ENCODE measurements around the gene MRPL40.

The MRPL40 gene

DNA sequence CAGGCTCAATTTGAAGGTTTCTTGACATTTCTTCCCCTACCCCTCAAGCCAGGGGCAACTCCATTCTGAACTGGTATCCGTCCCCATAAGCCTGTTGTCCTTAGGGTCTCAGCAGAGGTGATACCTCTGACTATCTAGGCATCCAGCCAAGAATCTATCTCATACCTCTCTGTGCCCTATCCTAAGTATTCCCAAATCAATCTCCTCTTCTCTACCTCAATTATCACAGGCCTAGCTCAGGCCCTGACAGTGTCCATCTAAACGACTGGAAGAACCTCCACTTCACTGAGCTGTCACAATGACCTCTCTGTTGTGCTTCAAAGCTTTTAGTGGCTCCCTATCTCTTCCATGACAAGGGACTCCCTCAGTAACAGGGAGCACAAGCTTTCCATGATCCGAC is 27.7 kb upstream of the MRPL40 start:
- no peak overlapping the region for H3K27ac ChIP-seq
- no peaks in the 10 kb centered on the region for H3K27me3 ChIP-seq
- H3K9me3 ChIP-seq (replicated peaks in 1 of 11) = no peaks in the 10 kb centered on the region
- H3K9ac ChIP-seq = no peak overlapping the region
- no peak for TF ChIP-seq Cebpa-rat (IDR thresholded peaks at IDR 0.05)
- peaks cover 86 to 98% (median 92%) of the 10 kb centered on the region in 11 experiments for H3K36me3 ChIP-seq
- peaks cover 0 to 54% (median 12%) of the 10 kb centered on the region in 11 experiments; a peak in 15 of 22 replicates for H4K20me1 ChIP-seq
- H3K4me1 ChIP-seq = no peaks in the 10 kb centered on the region
- H3K4me2 ChIP-seq = no peak overlapping the region
- no peak overlapping the region for H3K4me3 ChIP-seq

DNA sequence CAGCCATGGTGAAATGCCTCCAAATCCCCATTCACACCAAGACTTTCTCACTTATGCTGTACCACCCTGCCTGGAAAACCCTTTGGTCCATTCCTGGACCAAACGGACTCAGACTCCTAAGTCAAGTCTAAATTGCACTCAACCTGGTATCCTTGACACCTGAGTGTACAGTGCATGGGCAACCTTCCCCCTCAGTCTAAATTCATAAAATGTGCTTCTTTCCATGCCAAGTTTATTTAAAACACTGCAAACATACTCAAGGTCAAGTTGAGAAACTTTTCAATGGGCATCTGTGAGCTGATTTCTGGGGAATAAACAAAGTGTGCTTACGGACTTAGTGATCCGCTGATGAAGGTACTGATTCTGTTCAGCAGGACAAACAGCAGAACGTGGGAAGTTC is 27.2 kb upstream of the MRPL40 start:
- Histone ChIP-seq H3K27me3 (no peaks in the 10 kb centered on the region), H3K27ac (no peak overlapping the region)

DNA sequence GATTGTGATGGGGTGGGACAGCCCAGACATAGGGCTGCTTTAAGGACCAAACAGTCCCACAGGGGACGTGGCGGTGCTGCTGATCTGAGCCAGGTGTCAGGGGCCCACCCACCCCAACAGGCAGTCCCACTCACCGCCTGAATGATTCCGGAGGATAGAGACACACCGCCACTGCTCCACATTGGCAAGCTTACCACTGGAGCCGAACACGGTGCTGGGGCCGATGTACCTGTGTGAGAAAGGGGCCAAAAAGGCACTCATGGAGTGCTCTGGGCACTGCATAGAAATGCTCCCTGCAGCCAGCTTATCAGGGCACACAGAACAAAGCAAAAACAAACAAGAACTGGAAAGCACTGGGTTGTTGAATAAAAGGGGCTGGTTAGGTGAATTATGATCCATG is 26.7 kb upstream of the MRPL40 start:
- Histone ChIP-seq H3K9me3 (replicated peaks in 1 of 11) (no peaks in the 10 kb centered on the region), H3K36me3 (peaks cover 87 to 98% (median 92%) of the 10 kb centered on the region in 11 experiments), H3K4me2 (no peak overlapping the region), H3K9ac (no peak overlapping the region), H3K27ac (no peak overlapping the region), H3K4me3 (no peak overlapping the region), H4K20me1 (peaks cover 5 to 63% (median 22%) of the 10 kb centered on the region in 11 experiments; a peak in 18 of 22 replicates), H3K27me3 (no peaks in the 10 kb centered on the region), H3K4me1 (no peaks in the 10 kb centered on the region)
- no peak for TF ChIP-seq Cebpa-rat (IDR thresholded peaks at IDR 0.05)

More for the DNA sequence above, 27.2 kb upstream of the MRPL40 start:
- Histone ChIP-seq H3K9me3 (replicated peaks in 1 of 11) (no peaks in the 10 kb centered on the region), H4K20me1 (peaks cover 3 to 58% (median 16%) of the 10 kb centered on the region in 11 experiments; a peak in 17 of 22 replicates), H3K4me3 (no peak overlapping the region), H3K4me2 (no peak overlapping the region), H3K4me1 (no peaks in the 10 kb centered on the region), H3K36me3 (peaks cover 86 to 98% (median 92%) of the 10 kb centered on the region in 11 experiments), H3K9ac (no peak overlapping the region)
- TF ChIP-seq Cebpa-rat (IDR thresholded peaks at IDR 0.05) = no peak

DNA sequence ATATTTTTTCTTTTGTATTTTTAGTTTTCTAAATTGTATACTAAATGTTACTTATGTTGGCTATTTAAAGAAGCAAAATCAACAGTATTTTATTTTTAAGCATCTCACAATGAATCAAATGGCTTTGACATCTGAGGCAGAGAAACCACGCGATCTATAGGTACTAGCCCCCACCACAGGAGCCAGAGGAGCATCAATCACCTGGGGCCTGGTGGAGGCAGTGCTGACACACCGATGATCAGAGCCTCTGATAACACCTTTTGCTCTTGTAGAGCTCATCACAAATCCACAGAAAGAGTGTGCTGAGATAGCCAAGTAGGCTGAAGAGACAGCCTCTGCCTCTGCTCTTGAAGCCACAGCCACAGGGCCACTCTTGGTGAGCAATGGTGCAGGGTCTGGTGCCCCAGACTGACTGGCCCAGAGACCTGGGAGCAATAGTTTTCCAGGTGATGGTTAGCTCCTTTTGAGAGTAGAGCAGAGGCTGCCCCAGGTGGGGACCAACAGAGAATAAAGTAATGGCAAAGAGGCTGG is 26.0 kb upstream of the MRPL40 start:
- Histone ChIP-seq H3K27ac (no peak overlapping the region), H3K4me1 (no peaks in the 10 kb centered on the region), H3K4me3 (no peak overlapping the region), H3K36me3 (peaks cover 87 to 98% (median 92%) of the 10 kb centered on the region in 11 experiments), H3K4me2 (no peak overlapping the region), H3K27me3 (no peaks in the 10 kb centered on the region), H3K9ac (no peak overlapping the region), H4K20me1 (peaks cover 12 to 70% (median 29%) of the 10 kb centered on the region in 11 experiments), H3K9me3 (replicated peaks in 1 of 11) (no peaks in the 10 kb centered on the region)
- TF ChIP-seq Cebpa-rat (IDR thresholded peaks at IDR 0.05) = no peak

DNA sequence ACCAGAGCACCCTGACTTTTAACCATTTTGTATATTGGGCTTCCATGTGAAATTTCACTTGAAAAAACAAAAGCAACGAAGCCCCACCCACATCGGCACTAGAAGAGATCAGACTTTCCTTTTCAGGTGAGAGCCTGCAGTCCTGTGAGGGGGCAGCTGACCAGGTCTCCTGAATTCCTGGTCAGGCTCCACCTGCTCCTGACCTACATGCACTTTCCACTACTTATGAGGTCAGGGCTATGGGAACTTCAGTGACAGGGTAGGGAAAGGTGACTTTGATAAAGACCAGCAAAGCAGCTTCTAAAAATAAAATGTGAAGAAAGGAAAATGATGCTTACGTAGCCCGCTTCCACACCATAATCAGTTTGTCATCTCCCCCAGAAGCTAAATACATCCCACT is 25.5 kb upstream of the MRPL40 start:
- peaks cover 17 to 71% (median 34%) of the 10 kb centered on the region in 11 experiments for H4K20me1 ChIP-seq
- no peak overlapping the region for H3K4me3 ChIP-seq
- H3K36me3 ChIP-seq = peaks cover 85 to 98% (median 92%) of the 10 kb centered on the region in 11 experiments
- H3K27me3 ChIP-seq = no peaks in the 10 kb centered on the region
- no peak for TF ChIP-seq Cebpa-rat (IDR thresholded peaks at IDR 0.05)
- no peaks in the 10 kb centered on the region for H3K9me3 ChIP-seq (replicated peaks in 1 of 11)
- no peak overlapping the region for H3K27ac ChIP-seq
- no peak overlapping the region for H3K9ac ChIP-seq
- no peak overlapping the region for H3K4me2 ChIP-seq
- H3K4me1 ChIP-seq = no peaks in the 10 kb centered on the region

DNA sequence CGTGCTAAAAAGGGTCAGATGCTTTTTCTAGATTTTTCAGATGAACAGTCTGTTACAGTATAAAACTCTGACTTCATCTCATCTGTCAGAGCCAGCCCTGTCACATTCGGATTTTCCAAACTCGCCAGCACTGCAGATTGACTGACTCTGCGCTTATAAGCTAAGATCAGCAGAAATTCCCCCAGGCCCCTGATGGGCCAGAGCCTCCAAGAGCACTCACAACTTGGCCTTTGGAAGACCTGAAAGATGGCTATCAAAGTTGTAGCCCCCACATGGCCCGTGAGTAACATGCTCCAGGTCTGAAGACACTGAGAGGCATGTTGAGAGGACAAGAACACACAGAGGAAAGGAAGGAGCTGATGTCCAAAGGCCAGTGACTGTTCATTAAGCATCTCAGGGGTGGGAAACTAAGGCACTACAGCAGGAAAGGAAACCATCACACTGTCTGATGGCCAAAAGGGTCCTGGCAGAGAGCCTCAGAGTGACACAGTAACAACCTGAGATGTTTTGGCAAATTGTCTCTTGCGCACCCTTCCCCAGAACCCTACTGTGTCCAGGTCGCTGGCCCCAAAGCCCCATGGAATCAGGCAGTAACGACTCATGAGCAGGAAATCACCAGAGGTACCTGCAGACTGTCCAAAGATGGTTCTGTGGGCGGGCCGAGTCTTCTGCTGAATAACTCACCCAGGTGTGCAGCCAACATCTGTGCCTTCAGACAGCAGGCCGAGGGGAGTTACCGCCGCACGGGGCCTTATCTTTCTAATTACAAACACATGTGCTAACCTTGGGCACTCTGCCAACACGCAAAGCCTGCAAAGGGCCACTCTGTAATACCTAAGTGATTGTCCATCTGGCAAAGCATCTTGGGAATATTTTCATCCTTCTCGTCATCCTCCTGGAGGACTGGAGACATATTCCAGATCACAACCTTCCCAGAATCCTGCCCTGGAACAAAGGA is 24.4 kb upstream of the MRPL40 start:
- H3K4me1 ChIP-seq = peaks cover 0 to 4% (median 0%) of the 10 kb centered on the region in 10 experiments; a peak in 5 of 20 replicates
- H3K36me3 ChIP-seq = peaks cover 78 to 98% (median 90%) of the 10 kb centered on the region in 11 experiments
- H4K20me1 ChIP-seq = peaks cover 28 to 80% (median 44%) of the 10 kb centered on the region in 11 experiments
- no peak overlapping the region for H3K4me2 ChIP-seq
- no peak overlapping the region for H3K27ac ChIP-seq
- no peaks in the 10 kb centered on the region for H3K27me3 ChIP-seq
- no peak for TF ChIP-seq Cebpa-rat (IDR thresholded peaks at IDR 0.05)
- H3K4me3 ChIP-seq = no peak overlapping the region
- 0 out of 22 replicates have a peak overlapping the region, but pooled peaks of 1 of the 11 experiments have one; percentile 11 for H3K9ac ChIP-seq
- no peaks in the 10 kb centered on the region for H3K9me3 ChIP-seq (replicated peaks in 1 of 11)

DNA sequence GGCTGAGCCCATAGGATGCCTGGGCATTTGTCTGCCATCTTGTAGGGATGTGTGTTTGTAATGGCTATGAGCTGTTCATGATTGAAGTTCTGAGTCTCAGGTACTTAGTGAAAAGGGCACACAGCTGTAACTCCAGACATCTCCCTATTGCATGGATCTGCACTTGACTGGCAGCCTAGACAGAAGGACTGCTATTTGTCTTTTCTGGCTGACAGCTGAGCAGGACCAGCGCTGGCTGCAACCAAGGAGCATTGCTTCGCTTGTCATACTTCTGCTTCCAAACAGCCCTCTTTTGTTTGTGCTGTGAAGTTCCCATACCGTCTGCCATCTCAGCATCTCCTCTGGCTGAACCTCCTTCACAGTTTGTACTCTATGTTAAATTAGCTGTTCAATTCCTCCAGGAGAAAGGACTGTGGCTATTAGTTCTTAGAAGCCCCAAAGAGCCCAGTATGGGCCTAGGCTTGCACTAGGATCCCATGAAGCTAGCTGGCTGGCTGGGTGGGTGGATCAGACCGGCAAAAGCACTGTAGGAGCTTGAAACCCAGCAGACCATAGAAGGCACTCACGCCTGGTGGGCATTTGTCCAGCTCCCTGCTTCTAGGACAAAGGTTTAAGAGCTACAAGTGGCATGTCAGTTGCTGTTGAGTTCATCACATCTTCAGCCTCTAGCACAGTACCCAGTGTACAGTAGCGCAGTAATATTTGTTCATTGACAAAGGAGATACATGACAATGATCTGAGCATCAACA is 21.2 kb upstream of the MRPL40 start:
- Histone ChIP-seq H3K4me2 (no peak overlapping the region), H3K9me3 (replicated peaks in 1 of 11) (peaks cover 0 to under 1% (median 0%) of the 10 kb centered on the region in 11 experiments; a peak in 2 of 22 replicates), H3K9ac (no peak overlapping the region; a peak in 1 of 22 replicates), H3K4me3 (no peak overlapping the region), H3K27ac (no peak overlapping the region), H3K4me1 (peaks cover 0 to 9% (median 0%) of the 10 kb centered on the region in 10 experiments; a peak in 5 of 20 replicates), H3K27me3 (no peaks in the 10 kb centered on the region), H3K36me3 (peaks cover 53 to 84% (median 75%) of the 10 kb centered on the region in 11 experiments), H4K20me1 (peaks cover 53 to 96% (median 75%) of the 10 kb centered on the region in 11 experiments)
- no peak for TF ChIP-seq Cebpa-rat (IDR thresholded peaks at IDR 0.05)

DNA sequence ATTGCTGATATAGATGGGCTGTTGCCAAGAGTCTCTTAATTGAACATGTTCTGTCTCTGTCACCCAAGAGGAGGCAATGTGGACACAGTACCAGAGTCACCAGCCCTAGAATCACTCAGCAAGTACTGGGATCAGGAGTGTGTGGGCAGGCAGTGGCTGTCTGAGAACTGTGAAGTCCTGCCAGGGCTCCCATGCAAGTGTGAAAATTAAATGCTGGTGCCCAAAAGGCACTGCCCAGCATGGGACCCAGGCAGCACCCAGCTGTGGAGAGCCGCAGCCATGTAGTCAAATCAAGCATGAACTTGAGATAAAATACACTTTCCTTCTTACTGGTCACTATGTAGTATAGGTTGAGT is 20.7 kb upstream of the MRPL40 start:
- Histone ChIP-seq H4K20me1 (peaks cover 57 to 96% (median 77%) of the 10 kb centered on the region in 11 experiments), H3K27me3 (no peaks in the 10 kb centered on the region), H3K4me3 (no peak overlapping the region), H3K27ac (no peak overlapping the region), H3K9me3 (replicated peaks in 1 of 11) (peaks cover 0 to 6% (median 2%) of the 10 kb centered on the region in 11 experiments; a peak in 13 of 22 replicates), H3K4me1 (peaks cover 0 to 9% (median 0%) of the 10 kb centered on the region in 10 experiments; a peak in 5 of 20 replicates), H3K36me3 (peaks cover 53 to 84% (median 75%) of the 10 kb centered on the region in 11 experiments), H3K9ac (no peak overlapping the region), H3K4me2 (no peak overlapping the region)
- no peak for TF ChIP-seq Cebpa-rat (IDR thresholded peaks at IDR 0.05)

Measured in BLaER1 treated with 17β-estradiol and CSF1 and Interleukin-3, amounts not matched to agents 10 nM and 100 nM (cell line).